Measurements from ENCODE around the gene AKT1S1.
A peak's percentile ranks its signal among the peaks of the same experiment; 100 is the strongest.

The AKT1S1 gene

GRCh38 chr19:49852631-49853126, 24.5 kb downstream of the AKT1S1 start:
- no peak overlapping the region for H3K27ac ChIP-seq
- H3K36me3 ChIP-seq: peaks cover 53% of the 10 kb centered on the region
- DNase-seq: no peak
- no peaks in the 10 kb centered on the region for H3K9me3 ChIP-seq (ENCODE audit: severe bottlenecking)
- peak overlapping the region; percentile 70; the same call in 1 of the 2 replicates for H3K4me3 ChIP-seq (ENCODE audit: low read depth, low read length)
- no peaks in the 10 kb centered on the region for H3K27me3 ChIP-seq (ENCODE audit: insufficient read depth, low read depth, severe bottlenecking)
- TF ChIP-seq CTCF (IDR thresholded peaks at IDR 0.05; ENCODE audit: low read depth, low read length): no peak

- no peak for TF ChIP-seq CTCF (IDR thresholded peaks at IDR 0.05; ENCODE audit: low read depth, low read length)
- Histone ChIP-seq H3K27me3 (ENCODE audit: insufficient read depth, low read depth, severe bottlenecking) (no peaks in the 10 kb centered on the region), H3K4me3 (ENCODE audit: low read depth, low read length) (peak overlapping the region; percentile 70), H3K9me3 (ENCODE audit: severe bottlenecking) (no peaks in the 10 kb centered on the region), H3K27ac (peak overlapping the region; percentile 96), H3K36me3 (peaks cover 42% of the 10 kb centered on the region)
- DNase-seq: peak; percentile 50
Observed at GRCh38 chr19:49851456-49852259, 25.5 kb downstream of the AKT1S1 start.

- Histone ChIP-seq H3K27me3 (ENCODE audit: insufficient read depth, low read depth, severe bottlenecking) (no peaks in the 10 kb centered on the region), H3K36me3 (peaks cover 33% of the 10 kb centered on the region), H3K27ac (peak within 1 kb of the TSS; percentile 96), H3K9me3 (ENCODE audit: severe bottlenecking) (no peaks in the 10 kb centered on the region), H3K4me3 (ENCODE audit: low read depth, low read length) (peak within 1 kb of the TSS; percentile 70)
- TF ChIP-seq CTCF (IDR thresholded peaks at IDR 0.05; ENCODE audit: low read depth, low read length): no peak
- DNase-seq: peak; percentile 86
Observed at GRCh38 chr19:49850487-49851342, 26.4 kb downstream of the AKT1S1 start, which contains the start of gene PTOV1. PTOV1 (plus strand) TSS chr19:49851159.

- Histone ChIP-seq H3K36me3 (peaks cover 27% of the 10 kb centered on the region), H3K27me3 (ENCODE audit: insufficient read depth, low read depth, severe bottlenecking) (no peaks in the 10 kb centered on the region), H3K27ac (peak overlapping the region; percentile 96), H3K9me3 (ENCODE audit: severe bottlenecking) (no peaks in the 10 kb centered on the region), H3K4me3 (ENCODE audit: low read depth, low read length) (peak overlapping the region; percentile 70)
- no peak for TF ChIP-seq CTCF (IDR thresholded peaks at IDR 0.05; ENCODE audit: low read depth, low read length)
- no peak for DNase-seq
Observed at GRCh38 chr19:49850221-49850486, 27.0 kb downstream of the AKT1S1 start.

GRCh38 chr19:49849433-49850220, 27.5 kb downstream of the AKT1S1 start:
- Histone ChIP-seq H3K27me3 (ENCODE audit: insufficient read depth, low read depth, severe bottlenecking) (no peaks in the 10 kb centered on the region), H3K36me3 (peaks cover 22% of the 10 kb centered on the region), H3K27ac (no peak overlapping the region; the same call in none of the 2 replicates), H3K9me3 (ENCODE audit: severe bottlenecking) (no peaks in the 10 kb centered on the region), H3K4me3 (ENCODE audit: low read depth, low read length) (peak overlapping the region; percentile 70; the same call in 1 of the 2 replicates)
- no peak for TF ChIP-seq CTCF (IDR thresholded peaks at IDR 0.05; ENCODE audit: low read depth, low read length)
- no peak for DNase-seq
